Kidney epithelial cell (primary cell): ENCODE results near the gene ELL3. TPM values are rescaled to one million over a fixed set of nuclear protein-coding genes. Genes with fewer than 3 reads are reported as not detected.
A peak's percentile ranks its signal among the peaks of the same experiment; 100 is the strongest.
"Not testable (repeated sequence)": the region's sequence is repeated elsewhere in the genome, so short reads cannot be mapped to it uniquely, and the experiment has no call there.

Experiments used
- DNase-seq: peaks from one replicate; pipeline ENCODE4 v3.0.0-alpha.2; 2010; ENCODE audit warnings: low read depth
- H3K27me3 ChIP-seq: 2 replicates; pipeline ENCODE4 v1.6.0; 2011; ENCODE audit warnings: low read length; ENCODE audit not compliant: control insufficient read depth, insufficient read depth
- H3K36me3 ChIP-seq: 2 replicates; pipeline ENCODE4 v1.5.1; 2011; ENCODE audit warnings: low read length; ENCODE audit not compliant: control insufficient read depth, insufficient read depth
- H3K4me3 ChIP-seq: 2 replicates; pipeline ENCODE4 v1.5.1; 2011; ENCODE audit warnings: low read depth, mild to moderate bottlenecking, control low read depth, low read length
- total RNA-seq: library from RNA; depleted of rRNA; stranded (reverse); fragments of >200 nt; gene quantifications from 2 replicates; pipeline ENCODE4 v1.2.3, GENCODE V29; 2015
- TF ChIP-seq, protein P1 (sequence below): IDR thresholded peaks from 2 replicates; pipeline ENCODE4 v1.5.1; 2011; ENCODE audit warnings: mild to moderate bottlenecking, moderate library complexity, low read length, control low read depth, inconsistent platforms; ENCODE audit not compliant: insufficient read depth, poor library complexity, severe bottlenecking

Gene ELL3, protein sequence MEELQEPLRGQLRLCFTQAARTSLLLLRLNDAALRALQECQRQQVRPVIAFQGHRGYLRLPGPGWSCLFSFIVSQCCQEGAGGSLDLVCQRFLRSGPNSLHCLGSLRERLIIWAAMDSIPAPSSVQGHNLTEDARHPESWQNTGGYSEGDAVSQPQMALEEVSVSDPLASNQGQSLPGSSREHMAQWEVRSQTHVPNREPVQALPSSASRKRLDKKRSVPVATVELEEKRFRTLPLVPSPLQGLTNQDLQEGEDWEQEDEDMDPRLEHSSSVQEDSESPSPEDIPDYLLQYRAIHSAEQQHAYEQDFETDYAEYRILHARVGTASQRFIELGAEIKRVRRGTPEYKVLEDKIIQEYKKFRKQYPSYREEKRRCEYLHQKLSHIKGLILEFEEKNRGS
- total RNA-seq: 1.3 and 3.5 TPM in 2 replicates

GRCh38 chr15:43776718-43777266 lies at the start of gene ELL3:
Gene ELL3 (minus strand): TSS chr15:43776966. CDS start chr15:43776901, 65 bp downstream.
- peak within 1 kb of the TSS; percentile 36 for H3K4me3 ChIP-seq
- H3K36me3 ChIP-seq: peaks cover under 1% of the 10 kb centered on the region
- TF ChIP-seq, protein P1, sequence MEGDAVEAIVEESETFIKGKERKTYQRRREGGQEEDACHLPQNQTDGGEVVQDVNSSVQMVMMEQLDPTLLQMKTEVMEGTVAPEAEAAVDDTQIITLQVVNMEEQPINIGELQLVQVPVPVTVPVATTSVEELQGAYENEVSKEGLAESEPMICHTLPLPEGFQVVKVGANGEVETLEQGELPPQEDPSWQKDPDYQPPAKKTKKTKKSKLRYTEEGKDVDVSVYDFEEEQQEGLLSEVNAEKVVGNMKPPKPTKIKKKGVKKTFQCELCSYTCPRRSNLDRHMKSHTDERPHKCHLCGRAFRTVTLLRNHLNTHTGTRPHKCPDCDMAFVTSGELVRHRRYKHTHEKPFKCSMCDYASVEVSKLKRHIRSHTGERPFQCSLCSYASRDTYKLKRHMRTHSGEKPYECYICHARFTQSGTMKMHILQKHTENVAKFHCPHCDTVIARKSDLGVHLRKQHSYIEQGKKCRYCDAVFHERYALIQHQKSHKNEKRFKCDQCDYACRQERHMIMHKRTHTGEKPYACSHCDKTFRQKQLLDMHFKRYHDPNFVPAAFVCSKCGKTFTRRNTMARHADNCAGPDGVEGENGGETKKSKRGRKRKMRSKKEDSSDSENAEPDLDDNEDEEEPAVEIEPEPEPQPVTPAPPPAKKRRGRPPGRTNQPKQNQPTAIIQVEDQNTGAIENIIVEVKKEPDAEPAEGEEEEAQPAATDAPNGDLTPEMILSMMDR: no peak
- no peak for DNase-seq
- H3K27me3 ChIP-seq: no peaks in the 10 kb centered on the region

GRCh38 chr15:43826029-43826507 lies 49.3 kb upstream of the ELL3 start:
- no peak for DNase-seq
- H3K36me3 ChIP-seq: no peaks in the 10 kb centered on the region
- H3K4me3 ChIP-seq: peak overlapping the region; percentile 57
- H3K27me3 ChIP-seq: no peaks in the 10 kb centered on the region
- TF ChIP-seq, protein P1: no peak

DNA sequence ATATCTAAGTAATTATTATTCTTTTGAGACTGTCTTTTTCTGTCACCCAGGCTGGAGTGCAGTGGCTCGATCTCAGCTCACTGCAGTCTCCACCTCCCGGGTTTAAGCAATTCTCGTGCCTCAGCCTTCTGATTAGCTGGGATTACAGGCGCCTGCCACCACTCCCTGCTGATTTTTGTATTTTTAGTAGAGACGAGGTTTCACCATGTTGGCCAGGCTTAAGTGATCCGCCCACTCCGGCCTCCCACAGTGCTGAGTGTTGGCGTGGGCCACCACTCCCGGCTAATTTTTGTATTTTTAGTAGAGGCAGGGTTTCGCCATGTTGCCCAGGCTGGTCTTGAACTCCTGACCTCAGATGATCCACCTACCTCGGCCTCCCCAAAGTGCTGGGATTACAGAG lies 48.5 kb upstream of the ELL3 start:
- DNase-seq, H3K27me3 ChIP-seq, H3K4me3 ChIP-seq, H3K36me3 ChIP-seq: not testable (repeated sequence)

DNA sequence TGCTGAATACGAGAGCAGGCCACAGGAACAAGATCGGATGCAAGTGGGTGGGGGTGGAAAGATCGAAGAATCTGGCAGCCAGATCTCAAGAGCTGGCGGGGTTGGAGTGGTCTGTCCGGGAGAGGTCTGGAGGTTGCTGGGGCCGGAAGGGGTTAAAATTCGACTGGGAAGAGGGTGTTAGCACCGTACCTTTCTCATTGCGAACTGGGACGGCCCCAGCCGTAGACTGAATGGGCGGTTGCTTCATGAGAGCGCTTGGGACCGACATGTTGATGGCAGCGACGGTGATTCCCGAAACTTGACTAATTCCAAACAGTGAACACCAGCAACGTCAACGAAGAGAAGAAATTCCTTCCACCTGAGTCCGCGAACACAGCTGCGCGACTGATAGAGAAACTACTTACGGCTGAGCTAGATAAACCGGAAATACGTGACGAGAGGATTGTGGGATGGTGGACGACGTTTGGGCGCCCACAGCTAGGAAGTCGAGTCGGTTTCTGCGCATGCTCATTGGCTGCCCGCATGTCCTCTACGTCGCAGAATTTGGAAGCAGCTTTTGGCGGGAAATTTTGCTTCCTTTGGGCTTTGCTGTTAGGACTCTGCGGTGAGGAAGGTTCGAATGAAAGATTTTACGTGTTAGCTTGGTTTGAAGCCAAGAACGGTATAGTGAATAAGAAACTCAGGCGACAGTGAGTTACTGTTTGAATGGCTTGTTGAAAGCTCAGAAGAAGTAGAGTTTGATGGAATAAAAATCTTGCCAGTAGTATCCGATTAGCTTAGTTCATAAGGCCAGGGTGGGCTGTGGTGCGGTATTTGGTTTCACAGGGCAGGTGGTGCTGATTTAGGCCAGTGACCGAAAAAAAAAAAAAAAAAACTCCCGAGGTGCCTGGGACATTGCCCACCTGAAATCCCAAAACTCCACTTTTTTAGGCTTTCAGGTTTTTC lies 47.8 kb upstream of the ELL3 start, which contains the start of gene MFAP1:
Gene MFAP1 (minus strand): TSS at position 389 of the 945 bp plus-strand sequence. CDS start 121 bp downstream, at position 268.
- DNase-seq: peak; percentile 91
- TF ChIP-seq, protein P1: no peak
- Histone ChIP-seq H3K4me3 (peak within 1 kb of the TSS; percentile 58), H3K36me3 (no peaks in the 10 kb centered on the region), H3K27me3 (no peaks in the 10 kb centered on the region)

DNA sequence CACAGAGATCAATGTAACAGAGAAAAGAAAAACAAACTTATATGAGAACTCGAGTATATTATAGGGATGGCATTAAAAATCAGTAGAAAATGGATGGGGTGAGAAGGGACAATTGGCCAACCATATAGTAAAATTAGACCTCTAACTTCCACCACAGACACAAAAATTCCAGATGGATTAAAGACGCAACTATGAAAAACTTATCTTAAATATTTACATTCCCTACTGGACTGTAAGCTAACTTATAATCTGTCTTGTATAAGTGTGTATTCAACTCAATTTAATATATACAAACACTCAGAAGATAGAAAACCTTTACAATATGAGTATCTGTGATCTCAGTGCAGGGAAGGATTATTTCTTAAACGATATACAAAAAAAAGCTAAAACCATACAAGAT lies 44.7 kb upstream of the ELL3 start:
- H3K27me3 ChIP-seq: no peaks in the 10 kb centered on the region
- TF ChIP-seq, protein P1: no peak
- no peaks in the 10 kb centered on the region for H3K36me3 ChIP-seq
- no peak for DNase-seq
- H3K4me3 ChIP-seq: no peak overlapping the region

- H3K4me3 ChIP-seq, H3K36me3 ChIP-seq, H3K27me3 ChIP-seq, DNase-seq: not testable (repeated sequence)
These were observed 38.3 kb upstream of the ELL3 start for GRCh38 chr15:43815064-43815463.
